Stimulated activated CD4-positive, alpha-beta T cell treated with anti-CD3 and anti-CD28 coated beads, Interleukin-1b, Interleukin-23, amount 100 ng/mL, for 24 hours (primary cell): ENCODE results near the gene NPIPB9.

Experiments
- DNase-seq, 4 experiments: peaks; one replicate each; pipeline ENCODE4 v3.0.0-alpha.2; 2020; ENCODE audit warnings: low read depth in 4 of 4, low spot score in 1 of 4

NPIPB9 gene

GRCh38 chr16:28821874-28822519 is 70.4 kb downstream of the NPIPB9 start:
- no peak for DNase-seq
